Aorta (tissue), 5 donors: ENCODE data around the gene PLA2G4A. TPM values are rescaled to one million over a fixed set of nuclear protein-coding genes. Genes with fewer than 3 reads are reported as not detected.

Experiments used
- ATAC-seq: fragments of 200-7000 bp; cut with Tn5 transposase; one replicate; pipeline ENCODE4 v1.9.1; 2022; ENCODE audit warnings: moderate library complexity; ENCODE audit not compliant: low FRiP score
- DNase-seq, 2 donors: peaks; one replicate each; pipeline ENCODE4 v3.0.0-alpha.2; 2020
- H3K27ac ChIP-seq, 2 donors: one replicate each; pipeline ENCODE4 v1.5.1; 2013; ENCODE audit warnings: low read length in 2 of 2, mild to moderate bottlenecking in 2 of 2, moderate library complexity in 2 of 2, control low read depth in 1 of 2, inconsistent platforms in 1 of 2, low read depth in 1 of 2
- H3K27me3 ChIP-seq, 2 donors: one replicate each; pipeline ENCODE4 v1.6.1; 2013; ENCODE audit warnings: control low read depth in 1 of 2, low read length in 1 of 2, mild to moderate bottlenecking in 1 of 2, moderate library complexity in 1 of 2; ENCODE audit not compliant: insufficient read depth in 2 of 2, control insufficient read depth in 1 of 2
- H3K36me3 ChIP-seq, 2 donors: one replicate each; pipeline ENCODE4 v1.6.1; 2013; ENCODE audit warnings: control low read depth in 1 of 2, low read length in 1 of 2, mild to moderate bottlenecking in 1 of 2; ENCODE audit not compliant: insufficient read depth in 2 of 2, control insufficient read depth in 1 of 2
- H3K4me1 ChIP-seq, 2 donors: one replicate each; pipeline ENCODE4 v1.6.1; 2013; ENCODE audit warnings: low read length in 2 of 2, control low read depth in 1 of 2, mild to moderate bottlenecking in 1 of 2, moderate library complexity in 1 of 2; ENCODE audit not compliant: insufficient read depth in 2 of 2, control insufficient read depth in 1 of 2
- H3K4me3 ChIP-seq, 2 donors: one replicate each; pipeline ENCODE4 v1.5.1; 2013; ENCODE audit warnings: low read length in 2 of 2, control low read depth in 1 of 2, mild to moderate bottlenecking in 1 of 2
- H3K9me3 ChIP-seq: one replicate; pipeline ENCODE4 v1.6.1; 2013; ENCODE audit warnings: mild to moderate bottlenecking, low read length; ENCODE audit not compliant: control insufficient read depth
- WGBS, 2 donors: extraction: QIAGEN DNeasy Blood & Tissue Kit; methylation state at CpG; one replicate each; pipeline ENCODE4 v1.1.7; 2013; 5-methylcytosine and 5-hydroxymethylcytosine counted together
- intact Hi-C, 2 donors: fragments of 100-400 bp; cut with DNase I; formaldehyde crosslinking; loops; one replicate each; pipeline versions ENCODE4 v1.14.2 to v1.15.0; 2022
- polyA plus RNA-seq, 2 donors: library from polyadenylated mRNA; stranded (reverse); fragments of 200-250 nt; gene quantifications; one replicate each; pipeline ENCODE4 v1.2.3, GENCODE V29; 2013
- total RNA-seq, 2 donors: library from RNA; stranded (reverse); fragmentation: NEBNext Ultra II Directional; extraction: Animal tissue kit (Norgen Biotek cat#: 25700); gene quantifications; one replicate each; pipeline ENCODE4 v1.2.1, GENCODE V29; 2021
- donor health status: healthy with polysubstance abuse.
- donor health status: Bipolar disorder and iron deficiency.
- donor health status: DM: no; HTN: no; CAD: no.
- donor health status: DM: no; HTN: no; CAD: no.
- donor health status: DM: yes; HTN: yes; CAD: no.

The PLA2G4A gene
- total and polyA plus RNA-seq, 4 donors = 4.6 to 11.8 (median 7.9) TPM

DNA sequence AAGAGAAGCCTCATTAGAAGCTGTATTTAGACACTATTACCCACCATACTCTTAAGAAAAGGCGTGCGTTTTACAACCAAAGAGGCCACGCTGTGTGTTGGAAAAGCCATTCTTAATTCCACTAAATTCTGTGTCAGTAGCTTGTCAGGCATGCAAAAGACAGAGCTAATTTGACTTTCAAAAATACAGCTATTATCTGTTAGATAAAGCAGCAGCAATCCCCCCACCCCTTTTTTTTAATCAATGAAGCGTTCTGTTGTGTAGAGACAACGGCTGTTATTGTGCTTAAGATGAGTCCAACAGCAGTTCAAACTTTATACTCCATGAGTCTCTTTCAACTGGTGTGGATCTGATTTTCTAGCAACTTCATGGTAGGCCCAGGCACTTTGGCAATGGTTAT, 43.5 kb downstream of the PLA2G4A start:
- no peaks in the 10 kb centered on the region for H3K36me3 ChIP-seq
- H3K4me3 ChIP-seq = no peak overlapping the region
- H3K9me3 ChIP-seq = no peaks in the 10 kb centered on the region
- no peak overlapping the region for H3K27ac ChIP-seq
- 92 to 95% methylated on average over 5 of the region's 5 CpGs for WGBS, 2 donors
- H3K4me1 ChIP-seq = no peaks in the 10 kb centered on the region
- H3K27me3 ChIP-seq = peaks cover 0 to 2% of the 10 kb centered on the region in 2 donors
- DNase-seq (no peak), ATAC-seq (no peak)
- intact Hi-C loops = no loop called here

DNA sequence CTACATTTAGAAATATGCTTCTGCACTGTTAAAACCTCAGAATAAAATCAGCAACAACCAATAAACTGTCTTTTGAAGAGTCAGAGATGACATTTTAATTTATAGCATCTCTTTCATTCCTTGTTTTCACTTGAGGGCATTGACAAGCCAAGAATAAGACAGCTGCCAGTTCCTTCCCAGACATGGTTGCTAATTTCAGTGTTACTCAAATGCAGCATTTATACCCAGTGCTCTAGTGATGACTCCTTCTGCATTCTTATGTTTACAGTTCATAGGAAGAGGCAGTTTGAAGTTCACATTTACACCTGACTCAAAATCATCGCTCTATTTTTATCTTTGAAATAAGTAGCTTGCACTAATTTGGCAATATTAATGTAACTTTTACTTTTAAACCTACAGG, 44.9 kb downstream of the PLA2G4A start:
- Histone ChIP-seq H3K9me3 (no peaks in the 10 kb centered on the region), H3K27ac (no peak overlapping the region), H3K36me3 (no peaks in the 10 kb centered on the region), H3K27me3 (peaks cover 0 to 2% of the 10 kb centered on the region in 2 donors), H3K4me3 (no peak overlapping the region), H3K4me1 (no peaks in the 10 kb centered on the region)
- WGBS, 2 donors = 94 to 97% methylated on average over 1 of the region's 1 CpG
- DNase-seq (no peak), ATAC-seq (no peak)
- intact Hi-C loops = no loop called here

DNA sequence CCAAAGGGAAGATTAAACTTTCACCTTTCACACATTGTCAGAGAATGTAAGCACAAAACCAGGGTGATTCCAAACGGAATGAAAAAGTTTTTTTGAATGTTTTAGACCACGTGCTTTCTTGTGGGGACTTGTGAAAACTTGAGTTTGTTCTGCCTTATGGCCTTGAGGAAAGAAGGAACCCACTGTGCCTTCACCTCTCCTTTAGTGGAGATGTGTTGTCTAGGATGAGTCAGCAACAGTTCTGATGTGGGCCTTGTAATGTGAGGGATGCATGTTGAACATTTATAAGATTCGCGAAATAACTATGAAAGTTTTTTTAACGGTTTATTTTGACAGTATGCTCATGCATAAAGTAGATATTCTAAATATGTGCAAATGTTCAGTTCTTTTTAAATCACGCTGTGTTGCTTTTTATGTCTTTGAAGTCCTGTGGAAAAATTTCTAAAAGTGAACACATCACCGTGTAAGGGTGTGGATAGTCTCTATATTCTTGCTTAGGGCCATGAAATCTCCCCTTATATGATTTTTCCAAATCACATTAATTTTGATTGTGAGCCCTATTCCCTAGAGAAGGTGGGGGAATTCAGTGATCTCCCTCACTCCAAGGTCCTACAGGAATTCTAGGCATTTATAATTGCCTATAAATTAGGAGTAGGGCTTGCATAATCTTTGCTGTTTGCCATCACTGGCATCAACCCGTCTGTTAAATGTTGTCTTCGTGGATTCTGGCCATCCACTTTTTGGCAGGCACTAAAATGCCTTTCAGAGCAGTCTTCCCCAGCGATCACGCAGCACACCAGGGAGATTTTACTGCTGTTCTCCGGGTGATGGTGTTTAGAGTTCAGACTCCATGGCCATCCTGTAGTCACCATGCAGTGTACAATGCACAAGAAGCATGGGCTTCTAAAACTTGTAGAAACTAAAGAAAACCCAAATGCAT, 47.4 kb downstream of the PLA2G4A start:
- peaks cover 0 to 2% of the 10 kb centered on the region in 2 donors for H3K27me3 ChIP-seq
- intact Hi-C loops = no loop called here
- H3K36me3 ChIP-seq = no peaks in the 10 kb centered on the region
- no peak overlapping the region for H3K4me3 ChIP-seq
- no peaks in the 10 kb centered on the region for H3K4me1 ChIP-seq
- H3K27ac ChIP-seq = no peak overlapping the region
- H3K9me3 ChIP-seq = no peaks in the 10 kb centered on the region
- DNase-seq (no peak), ATAC-seq (no peak)
- 69 to 74% methylated on average over 12 of the region's 12 CpGs for WGBS, 2 donors

DNA sequence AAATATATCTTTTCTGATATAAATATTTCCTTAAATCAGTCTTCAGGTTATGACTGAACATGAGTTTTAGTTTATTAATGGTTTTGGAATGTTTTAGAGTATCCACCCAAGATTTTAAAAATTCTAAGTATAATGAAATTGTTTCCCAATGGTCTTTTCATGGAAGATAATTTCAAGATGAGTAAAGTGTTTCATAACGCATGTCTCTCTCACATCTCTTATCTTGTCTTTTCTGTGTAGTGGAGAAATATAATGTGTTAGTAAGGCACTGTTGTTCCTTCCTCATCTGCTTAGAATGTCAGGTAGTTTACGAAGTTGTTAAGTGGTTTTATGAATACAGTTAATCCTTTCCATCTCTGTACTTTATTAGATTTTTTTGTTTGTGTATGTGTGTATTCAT, 49.6 kb downstream of the PLA2G4A start:
- no peak for ATAC-seq

DNA sequence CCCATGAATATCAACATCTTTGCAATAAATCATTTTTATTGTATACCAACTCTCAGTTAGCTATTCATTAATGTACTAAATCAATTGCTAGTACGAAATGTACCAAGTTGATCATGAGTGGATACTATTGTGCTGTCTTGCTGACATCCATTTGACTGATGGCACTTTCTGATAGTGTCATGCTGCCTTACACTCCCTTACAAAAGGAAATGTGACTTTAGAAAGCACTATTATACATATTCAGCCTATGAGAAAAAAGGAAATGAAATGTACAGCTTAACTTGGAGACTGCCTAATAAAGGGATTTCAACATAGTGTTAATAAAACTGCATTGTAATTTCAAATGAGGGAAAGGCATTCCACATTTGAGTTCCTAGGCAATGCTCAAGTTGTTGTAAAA, 52.2 kb downstream of the PLA2G4A start:
- 76 to 85% methylated on average over 1 of the region's 1 CpG for WGBS, 2 donors
- Histone ChIP-seq H3K27me3 (peaks cover 0 to 2% of the 10 kb centered on the region in 2 donors), H3K36me3 (no peaks in the 10 kb centered on the region), H3K27ac (no peak overlapping the region), H3K4me3 (no peak overlapping the region), H3K9me3 (no peaks in the 10 kb centered on the region), H3K4me1 (no peaks in the 10 kb centered on the region)
- ATAC-seq (no peak), DNase-seq (no peak)
- intact Hi-C loops = no loop called here

More for the DNA sequence above, 49.6 kb downstream of the PLA2G4A start:
- intact Hi-C loops = no loop called here
- Histone ChIP-seq H3K4me3 (no peak overlapping the region), H3K27me3 (peaks cover 0 to 2% of the 10 kb centered on the region in 2 donors), H3K9me3 (no peaks in the 10 kb centered on the region), H3K36me3 (no peaks in the 10 kb centered on the region), H3K4me1 (no peaks in the 10 kb centered on the region), H3K27ac (no peak overlapping the region)
- no peak for DNase-seq
- WGBS, 2 donors = 92 to 95% methylated on average over 2 of the region's 2 CpGs

DNA sequence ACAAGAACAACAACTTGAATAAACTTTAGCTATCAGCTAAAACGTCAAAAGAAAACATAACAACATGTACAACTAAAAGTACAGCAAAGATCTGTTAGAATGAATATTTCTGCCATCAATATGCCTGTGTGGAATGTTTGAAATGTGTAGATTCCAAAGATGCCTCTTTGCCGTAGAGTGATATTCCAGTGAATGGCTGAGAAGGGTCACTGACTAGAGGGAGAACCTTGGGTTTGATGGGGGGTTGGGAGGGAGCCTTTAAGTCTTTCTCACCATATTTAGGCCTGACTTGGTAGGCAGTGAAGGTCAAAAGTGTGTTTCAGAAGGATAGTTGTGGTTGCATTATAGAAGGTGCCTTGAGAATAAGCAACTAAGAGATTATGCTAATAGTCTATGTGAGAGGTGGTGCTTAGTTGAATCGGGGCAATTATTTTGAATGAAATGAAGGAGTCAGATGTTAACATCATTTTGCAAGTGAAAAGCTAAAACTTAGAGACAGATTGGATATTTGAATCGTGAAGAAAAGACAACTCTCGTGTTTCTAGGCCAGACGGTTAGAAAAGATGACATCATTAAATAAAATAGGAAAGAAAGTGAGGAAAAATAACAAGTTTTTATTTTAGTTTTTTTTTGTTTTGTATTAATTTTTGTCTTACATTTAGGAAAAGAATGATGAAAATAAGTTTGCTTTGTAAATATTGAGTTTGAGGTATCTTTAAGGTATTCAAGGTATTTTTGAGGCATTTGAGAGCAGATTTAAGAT, 53.8 kb downstream of the PLA2G4A start:
- no peak overlapping the region for H3K27ac ChIP-seq
- DNase-seq = no peak
- intact Hi-C loops = no loop called here

DNA sequence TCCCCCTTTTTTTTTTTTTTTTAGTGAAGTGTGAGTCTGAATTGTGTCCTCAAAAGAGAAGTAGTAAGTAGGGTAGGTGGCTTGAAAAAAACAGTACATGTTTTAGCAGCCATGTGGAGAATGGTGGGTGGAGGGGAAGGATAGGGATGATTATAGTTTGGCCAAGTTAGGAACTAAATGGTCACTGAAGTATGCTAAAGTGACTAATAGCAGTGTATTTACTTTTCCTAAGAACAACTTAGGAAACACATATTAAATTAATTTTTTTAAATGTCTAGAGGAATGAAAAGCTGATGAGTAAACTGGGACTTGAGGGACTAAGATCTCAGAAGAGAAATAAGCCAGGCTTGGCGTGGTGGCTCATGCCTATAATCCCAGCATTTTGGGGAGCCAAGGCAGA, 55.5 kb downstream of the PLA2G4A start:
- Histone ChIP-seq H3K4me1 (peaks cover 0 to 2% of the 10 kb centered on the region in 2 donors), H3K27ac (no peak overlapping the region), H3K36me3 (no peaks in the 10 kb centered on the region), H3K27me3 (no peaks in the 10 kb centered on the region), H3K9me3 (no peaks in the 10 kb centered on the region), H3K4me3 (no peak overlapping the region)
- intact Hi-C loops = no loop called here
- ATAC-seq (no peak), DNase-seq (no peak)
- WGBS, 2 donors = 58 to 81% methylated on average over 1 of the region's 1 CpG

More for the DNA sequence above, 53.8 kb downstream of the PLA2G4A start:
- Histone ChIP-seq H3K27me3 (no peaks in the 10 kb centered on the region), H3K36me3 (no peaks in the 10 kb centered on the region), H3K9me3 (no peaks in the 10 kb centered on the region), H3K4me1 (no peaks in the 10 kb centered on the region), H3K4me3 (no peak overlapping the region)
- no peak for ATAC-seq
- 47 to 50% methylated on average over 6 of the region's 6 CpGs for WGBS, 2 donors

DNA sequence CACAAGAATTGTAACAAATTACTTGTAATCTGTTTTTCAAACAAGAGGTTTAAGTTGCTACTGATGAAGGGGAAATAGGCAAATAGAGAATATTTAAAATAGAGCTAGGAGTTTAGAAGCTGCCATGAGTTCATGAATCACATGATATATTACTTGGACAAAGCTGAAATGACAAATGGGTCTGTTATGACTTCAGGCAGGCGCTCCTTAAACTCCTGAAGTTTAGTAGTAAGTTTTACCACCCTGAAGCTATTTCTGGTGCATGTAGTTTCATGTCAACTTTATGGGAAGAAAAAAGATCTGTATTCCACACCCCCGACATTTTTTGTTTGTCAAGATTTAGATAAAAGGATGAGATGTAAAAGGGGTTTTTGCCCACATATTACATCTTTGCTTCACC, 58.5 kb downstream of the PLA2G4A start:
- H3K4me3 ChIP-seq = no peak overlapping the region
- H3K27ac ChIP-seq = no peak overlapping the region
- DNase-seq (no peak), ATAC-seq (no peak)
- WGBS, 2 donors = 11 to 23% methylated on average over 2 of the region's 2 CpGs
- intact Hi-C loops = no loop called here
- H3K27me3 ChIP-seq = no peaks in the 10 kb centered on the region
- H3K4me1 ChIP-seq = peaks cover 0 to 2% of the 10 kb centered on the region in 2 donors
- H3K9me3 ChIP-seq = no peaks in the 10 kb centered on the region
- H3K36me3 ChIP-seq = no peaks in the 10 kb centered on the region
